SK-N-SH (cell line): ENCODE data around the gene DLX5. TPM values are rescaled to one million over a fixed set of nuclear protein-coding genes. Genes with fewer than 3 reads are reported as not detected.

Experiments
- CTCF ChIA-PET: fragments of 300-600, 350-600 bp; formaldehyde crosslinking; extraction: SDS; loops from one replicate; lab custom pipeline; 2021; lab: Yijun Ruan, JAX
- POLR2A ChIA-PET: fragments of 350-600 bp; sonication (Branson Sonifier 250); formaldehyde crosslinking; extraction: SDS; loops from one replicate; lab custom pipeline; 2020; ENCODE audit warnings: antibody characterized with exemption, inconsistent platforms; lab: Yijun Ruan, JAX
- DNase-seq: peaks from one replicate; pipeline ENCODE4 v3.0.0; 2012
- H2AFZ ChIP-seq: fragments of 200-600 bp; sonication (generic); 2 replicates; pipeline ENCODE4 v1.8.1; 2016; ENCODE audit warnings: antibody characterized with exemption, mild to moderate bottlenecking, low read depth
- H3F3A ChIP-seq: fragments of 200-600 bp; sonication (generic); replicated peaks from 2 replicates; pipeline ENCODE3; 2016; ENCODE audit warnings: antibody characterized with exemption, mild to moderate bottlenecking; ENCODE audit not compliant: insufficient read depth
- H3K27ac ChIP-seq, 2 experiments: fragments of 200-500 bp in 1 of 2; fragments of 200-600 bp in 1 of 2; sonication (Bioruptor generic) in 1 of 2; sonication (generic), shearing (Covaris generic) in 1 of 2; 2 replicates each; pipeline versions ENCODE4 v1.5.1 to v1.6.1; 2014 to 2016; ENCODE audit warnings: low read depth in 2 of 2, inconsistent platforms in 1 of 2, low read length in 1 of 2, mild to moderate bottlenecking in 1 of 2, mixed read lengths in 1 of 2
- H3K27me3 ChIP-seq: fragments of 200-600 bp; sonication (generic), shearing (Covaris generic); 2 replicates; pipeline ENCODE4 v1.6.1; 2016; ENCODE audit warnings: mixed run types; ENCODE audit not compliant: insufficient read depth
- H3K36me3 ChIP-seq, 2 experiments: fragments of 200-500 bp in 1 of 2; fragments of 200-600 bp in 1 of 2; sonication (Bioruptor generic) in 1 of 2; sonication (generic) in 1 of 2; replicated peaks in 1 of 2; 2 replicates each; pipeline versions ENCODE3 to v1.5.1; 2014 to 2016; ENCODE audit warnings: low read length in 1 of 2, mild to moderate bottlenecking in 1 of 2; ENCODE audit not compliant: insufficient read depth in 2 of 2, control insufficient read depth in 1 of 2
- H3K4me1 ChIP-seq, 2 experiments: fragments of 200-500 bp in 1 of 2; fragments of 200-600 bp in 1 of 2; sonication (Bioruptor generic) in 1 of 2; sonication (generic), shearing (Covaris generic) in 1 of 2; 2 replicates each; pipeline versions ENCODE4 v1.5.1 to v1.6.1; 2014 to 2016; ENCODE audit warnings: low read depth in 1 of 2, low read length in 1 of 2, mixed run types in 1 of 2; ENCODE audit not compliant: insufficient read depth in 2 of 2, control insufficient read depth in 1 of 2
- H3K4me2 ChIP-seq: fragments of 200-600 bp; sonication (generic), shearing (Covaris generic); 2 replicates; pipeline ENCODE4 v1.6.1; 2017; ENCODE audit warnings: mixed run types
- H3K4me3 ChIP-seq, 2 experiments: fragments of 200-500 bp in 1 of 2; fragments of 200-600 bp in 1 of 2; sonication (Bioruptor generic) in 1 of 2; sonication (generic), shearing (Covaris generic) in 1 of 2; 2 replicates each; pipeline versions ENCODE4 v1.5.1 to v1.8.1; 2014 to 2016; ENCODE audit warnings: low read depth in 2 of 2, inconsistent platforms in 1 of 2, low read length in 1 of 2, mild to moderate bottlenecking in 1 of 2, mixed read lengths in 1 of 2, moderate library complexity in 1 of 2
- H3K79me2 ChIP-seq: fragments of 200-600 bp; sonication (generic); 2 replicates; pipeline ENCODE4 v1.8.1; 2017; ENCODE audit warnings: mild to moderate bottlenecking; ENCODE audit not compliant: insufficient read depth
- H3K9ac ChIP-seq: fragments of 200-600 bp; sonication (generic); 2 replicates; pipeline ENCODE4 v1.6.1; 2017; ENCODE audit warnings: mixed run types
- H3K9me2 ChIP-seq: fragments of 200-600 bp; sonication (generic); 2 replicates; pipeline ENCODE4 v1.6.1; 2017; ENCODE audit warnings: mixed run types
- H3K9me3 ChIP-seq: fragments of 200-600 bp; sonication (generic); 2 replicates; pipeline ENCODE4 v1.6.1; 2017; ENCODE audit warnings: mixed run types, mild to moderate bottlenecking, moderate library complexity
- H4K20me1 ChIP-seq: fragments of 200-600 bp; sonication (generic); 2 replicates; pipeline ENCODE4 v1.6.1; 2017; ENCODE audit warnings: mild to moderate bottlenecking, mixed run types; ENCODE audit not compliant: insufficient read depth
- JUND ChIP-seq: IDR thresholded peaks from 2 replicates; pipeline ENCODE4 v1.4.0; 2012
- RAD21 ChIP-seq: IDR thresholded peaks from 2 replicates; pipeline ENCODE4 v1.6.1; 2012; ENCODE audit warnings: mild to moderate bottlenecking, low read length
- RXRA ChIP-seq: IDR thresholded peaks from 2 replicates; pipeline ENCODE4 v1.4.0; 2012; ENCODE audit warnings: low read depth, mild to moderate bottlenecking, borderline replicate concordance
- YY1 ChIP-seq: IDR thresholded peaks from 2 replicates; pipeline ENCODE4 v1.4.0; 2012; ENCODE audit warnings: low read depth, mild to moderate bottlenecking
- WGBS: methylation state at CpG from one replicate; pipeline ENCODE4 v1.1.6; 2017; ENCODE audit warnings: low lambda C conversion rate; 5-methylcytosine and 5-hydroxymethylcytosine counted together
- polyA plus RNA-seq, 3 experiments: library from polyadenylated mRNA; depleted of rRNA; stranded (reverse); fragments of >200 nt; gene quantifications; 2 replicates each; pipeline ENCODE4 v1.2.3, GENCODE V29; 2012
- TF ChIP-seq, protein P1 (sequence below): fragments of 150-350 bp; IDR thresholded peaks from 2 replicates; pipeline ENCODE4 v1.6.1; 2017; ENCODE audit warnings: antibody characterized with exemption, low read length, low read depth, borderline replicate concordance
- TF ChIP-seq, protein P2 (sequence below): IDR thresholded peaks from 2 replicates; pipeline ENCODE4 v1.6.1; 2012; ENCODE audit warnings: mild to moderate bottlenecking, low read depth, low read length, moderate library complexity
- TF ChIP-seq, protein P3 (sequence below): IDR thresholded peaks from 2 replicates; pipeline ENCODE4 v1.4.0; 2012; ENCODE audit warnings: low read depth, borderline replicate concordance

Gene DLX5
- polyA plus RNA-seq, 1 of the 3 experiments (the other 2 are of a cell fraction), result not detected

DNA sequence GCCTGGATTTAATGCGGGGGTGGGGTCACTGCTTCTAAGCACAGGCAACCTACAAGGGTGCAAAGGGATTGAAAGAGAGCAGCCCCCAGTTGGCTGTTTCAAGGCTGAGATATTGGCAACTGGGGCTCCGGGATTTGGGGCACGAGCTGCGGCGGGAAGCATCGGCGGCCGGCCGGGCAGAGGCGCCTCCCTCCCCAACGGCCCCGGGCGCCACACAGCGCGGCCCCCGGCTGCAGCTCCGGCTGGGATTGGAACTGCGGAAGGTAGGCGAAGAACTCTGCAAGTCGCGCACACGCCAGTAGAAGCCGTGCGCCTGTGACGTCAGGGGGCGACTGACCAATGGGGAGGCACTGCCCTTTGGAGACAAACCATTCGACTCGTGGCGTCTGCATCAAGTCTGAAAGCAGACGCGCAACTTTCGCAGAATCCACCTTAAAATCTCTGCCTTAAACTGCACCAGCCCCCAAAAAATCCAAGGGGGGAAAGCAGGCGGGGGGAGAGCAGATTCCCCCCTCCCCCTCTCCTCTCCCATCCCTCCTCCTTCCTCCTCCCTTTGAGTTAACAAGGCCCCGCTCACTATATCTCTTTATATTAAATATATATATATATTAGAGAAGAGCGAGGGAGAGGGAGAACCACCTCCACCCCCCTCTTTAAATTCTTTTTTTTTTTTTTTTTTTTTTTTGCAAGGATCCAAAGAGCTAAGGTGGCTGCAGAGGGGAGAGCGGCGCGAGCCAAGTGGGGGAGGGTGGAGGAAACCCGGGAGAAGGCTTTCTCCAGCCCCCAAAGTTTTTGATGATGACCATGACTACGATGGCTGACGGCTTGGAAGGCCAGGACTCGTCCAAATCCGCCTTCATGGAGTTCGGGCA, 19.2 kb downstream of the DLX5 start, which contains the start of gene DLX6 (continued):
- TF ChIP-seq, protein P1, sequence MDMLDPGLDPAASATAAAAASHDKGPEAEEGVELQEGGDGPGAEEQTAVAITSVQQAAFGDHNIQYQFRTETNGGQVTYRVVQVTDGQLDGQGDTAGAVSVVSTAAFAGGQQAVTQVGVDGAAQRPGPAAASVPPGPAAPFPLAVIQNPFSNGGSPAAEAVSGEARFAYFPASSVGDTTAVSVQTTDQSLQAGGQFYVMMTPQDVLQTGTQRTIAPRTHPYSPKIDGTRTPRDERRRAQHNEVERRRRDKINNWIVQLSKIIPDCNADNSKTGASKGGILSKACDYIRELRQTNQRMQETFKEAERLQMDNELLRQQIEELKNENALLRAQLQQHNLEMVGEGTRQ, result no peak

DNA sequence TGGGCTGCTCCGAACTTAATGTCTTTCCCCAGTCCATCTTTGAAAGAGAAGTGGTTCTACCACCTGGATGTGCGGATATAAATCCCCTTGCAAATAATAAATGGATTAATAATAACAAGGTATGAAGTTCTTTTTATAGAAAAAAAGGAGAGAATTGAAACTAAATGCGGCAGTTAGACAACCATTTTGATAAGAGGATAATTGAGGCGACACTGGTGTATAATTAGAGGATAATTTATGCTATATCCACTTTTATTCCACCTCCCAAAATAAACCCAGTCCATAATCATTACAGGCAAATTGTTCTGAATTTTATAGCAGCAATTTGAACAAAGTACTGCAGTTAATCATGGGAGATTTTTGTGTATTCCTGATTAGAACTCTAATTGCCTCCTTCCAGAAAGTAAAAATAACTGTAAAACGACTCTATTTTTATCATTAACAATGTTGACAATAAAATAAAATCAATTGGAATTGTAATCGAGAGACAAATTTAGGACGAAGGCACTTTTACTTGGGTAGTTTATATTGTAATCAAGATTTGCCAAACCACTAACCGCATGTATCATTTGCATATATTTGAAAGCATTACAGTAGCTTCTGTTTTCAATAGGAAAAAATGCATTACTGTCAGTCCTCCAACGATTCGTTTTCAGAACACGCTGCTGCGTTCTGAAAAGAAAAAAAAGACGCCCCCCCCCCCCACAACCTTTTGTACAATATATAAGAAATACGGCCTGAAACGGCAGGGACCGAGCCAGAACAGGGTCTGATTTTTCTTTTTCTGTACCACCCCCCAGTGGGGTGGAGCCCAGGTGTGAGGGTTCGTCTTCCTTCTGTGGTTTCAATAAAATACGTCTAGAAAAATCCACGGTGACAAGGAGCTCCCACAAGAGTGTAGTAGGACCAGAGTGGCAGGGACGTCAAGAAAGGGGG, 20.1 kb downstream of the DLX5 start:
- Histone ChIP-seq H3K36me3 (peaks cover 0 to 5% of the 10 kb centered on the region in 2 experiments), H3K4me1 (peaks cover 0 to 12% of the 10 kb centered on the region in 2 experiments; a peak in 1 of 4 replicates)
- TF ChIP-seq JUND (no peak), RXRA (no peak), RAD21 (peak; percentile 4; the same call in 1 of the 2 replicates), YY1 (no peak)
- TF ChIP-seq, protein P2, sequence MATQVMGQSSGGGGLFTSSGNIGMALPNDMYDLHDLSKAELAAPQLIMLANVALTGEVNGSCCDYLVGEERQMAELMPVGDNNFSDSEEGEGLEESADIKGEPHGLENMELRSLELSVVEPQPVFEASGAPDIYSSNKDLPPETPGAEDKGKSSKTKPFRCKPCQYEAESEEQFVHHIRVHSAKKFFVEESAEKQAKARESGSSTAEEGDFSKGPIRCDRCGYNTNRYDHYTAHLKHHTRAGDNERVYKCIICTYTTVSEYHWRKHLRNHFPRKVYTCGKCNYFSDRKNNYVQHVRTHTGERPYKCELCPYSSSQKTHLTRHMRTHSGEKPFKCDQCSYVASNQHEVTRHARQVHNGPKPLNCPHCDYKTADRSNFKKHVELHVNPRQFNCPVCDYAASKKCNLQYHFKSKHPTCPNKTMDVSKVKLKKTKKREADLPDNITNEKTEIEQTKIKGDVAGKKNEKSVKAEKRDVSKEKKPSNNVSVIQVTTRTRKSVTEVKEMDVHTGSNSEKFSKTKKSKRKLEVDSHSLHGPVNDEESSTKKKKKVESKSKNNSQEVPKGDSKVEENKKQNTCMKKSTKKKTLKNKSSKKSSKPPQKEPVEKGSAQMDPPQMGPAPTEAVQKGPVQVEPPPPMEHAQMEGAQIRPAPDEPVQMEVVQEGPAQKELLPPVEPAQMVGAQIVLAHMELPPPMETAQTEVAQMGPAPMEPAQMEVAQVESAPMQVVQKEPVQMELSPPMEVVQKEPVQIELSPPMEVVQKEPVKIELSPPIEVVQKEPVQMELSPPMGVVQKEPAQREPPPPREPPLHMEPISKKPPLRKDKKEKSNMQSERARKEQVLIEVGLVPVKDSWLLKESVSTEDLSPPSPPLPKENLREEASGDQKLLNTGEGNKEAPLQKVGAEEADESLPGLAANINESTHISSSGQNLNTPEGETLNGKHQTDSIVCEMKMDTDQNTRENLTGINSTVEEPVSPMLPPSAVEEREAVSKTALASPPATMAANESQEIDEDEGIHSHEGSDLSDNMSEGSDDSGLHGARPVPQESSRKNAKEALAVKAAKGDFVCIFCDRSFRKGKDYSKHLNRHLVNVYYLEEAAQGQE, result no peak
- TF ChIP-seq, protein P3, sequence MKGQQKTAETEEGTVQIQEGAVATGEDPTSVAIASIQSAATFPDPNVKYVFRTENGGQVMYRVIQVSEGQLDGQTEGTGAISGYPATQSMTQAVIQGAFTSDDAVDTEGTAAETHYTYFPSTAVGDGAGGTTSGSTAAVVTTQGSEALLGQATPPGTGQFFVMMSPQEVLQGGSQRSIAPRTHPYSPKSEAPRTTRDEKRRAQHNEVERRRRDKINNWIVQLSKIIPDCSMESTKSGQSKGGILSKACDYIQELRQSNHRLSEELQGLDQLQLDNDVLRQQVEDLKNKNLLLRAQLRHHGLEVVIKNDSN, result no peak
- TF ChIP-seq, all 33 proteins: peak for 1
- Histone ChIP-seq H3K4me2 (peak overlapping the region; percentile 95), H3K27ac (peak overlapping the region in 1 of 2 experiments; percentile 92; a peak in 2 of 4 replicates), H4K20me1 (no peaks in the 10 kb centered on the region), H3K4me3 (peak overlapping the region; percentile 54 to 68), H2AFZ (peak overlapping the region; percentile 92), H3K27me3 (no peaks in the 10 kb centered on the region), H3K79me2 (no peaks in the 10 kb centered on the region), H3K9me2 (no peaks in the 10 kb centered on the region), H3F3A (no peaks in the 10 kb centered on the region), H3K9me3 (no peaks in the 10 kb centered on the region), H3K9ac (no peak overlapping the region)
- ChIA-PET POLR2A (interaction anchor here (0.6 to 2.7 kb wide), 4 partner anchors 9 to 726 kb away, joined by 3 to 19 read pairs (median 4); no protein-coding TSS in a partner anchor), CTCF (interaction anchor here (0.7 to 4.1 kb wide), 8 partner anchors 8 to 926 kb away, joined by 3 to 40 read pairs (median 6); no protein-coding TSS in a partner anchor)
- DNase-seq, result no peak
- WGBS, result 48% methylated on average over 20 of the region's 20 CpGs
